ENCODE measurements around the gene P2RX4. TPM values are rescaled to one million over a fixed set of nuclear protein-coding genes. Genes with fewer than 3 reads are reported as not detected.

Gene P2RX4
- total RNA-seq, 2 donors from 2014 or later = 10.1 to 11.7 TPM

Other genes starting within 250 kb of the P2RX4 start
- gene HNF1A, start 231.6 kb upstream of the P2RX4 start, total RNA-seq = not detected
- 10 to 100 TPM in 1 of 2 donors, 1 to 10 TPM in 1; 8.8 to 10.4 TPM for gene C12orf43, start 193.6 kb upstream of the P2RX4 start, total RNA-seq
- 1 to 10 TPM in 1 of 2 donors, under 1 TPM in 1; 0.35 to 1.6 TPM for gene OASL, start 170.9 kb upstream of the P2RX4 start, total RNA-seq
- gene P2RX7, start 77.3 kb upstream of the P2RX4 start, total RNA-seq = 1 to 10 TPM; 1.3 to 3.0 TPM
- gene CAMKK2, start 86.6 kb downstream of the P2RX4 start, total RNA-seq = 10 to 100 TPM; 22.0 to 23.1 TPM
- 10 to 100 TPM; 51.9 to 65.0 TPM for gene ANAPC5, start 142.3 kb downstream of the P2RX4 start, total RNA-seq
- gene RNF34, start 190.0 kb downstream of the P2RX4 start, total RNA-seq = 10 to 100 TPM; 21.4 to 23.5 TPM

Measured in left cardiac atrium (tissue), 2 donors.